KMS-11 (cell line): ENCODE measurements around the gene SCUBE1.

Experiments used
- H2AFZ ChIP-seq: fragments of 200-600 bp; sonication (generic); 2 replicates; pipeline ENCODE4 v1.6.1; 2016; ENCODE audit warnings: antibody characterized with exemption, mixed run types, low read depth
- H3K27ac ChIP-seq: fragments of 200-600 bp; sonication (generic); 2 replicates; pipeline ENCODE4 v1.6.1; 2016; ENCODE audit warnings: mild to moderate bottlenecking, mixed run types
- H3K27me3 ChIP-seq: fragments of 200-600 bp; sonication (generic); 2 replicates; pipeline ENCODE4 v1.6.1; 2017; ENCODE audit warnings: mild to moderate bottlenecking, low read depth, mixed run types, moderate library complexity; ENCODE audit not compliant: insufficient read depth
- H3K36me3 ChIP-seq: fragments of 200-600 bp; sonication (generic); 2 replicates; pipeline ENCODE4 v1.6.1; 2017; ENCODE audit warnings: mild to moderate bottlenecking, mixed run types; ENCODE audit not compliant: insufficient read depth
- H3K4me1 ChIP-seq: fragments of 200-600 bp; sonication (generic); 2 replicates; pipeline ENCODE4 v1.6.1; 2016; ENCODE audit warnings: mild to moderate bottlenecking, low read depth, mixed run types; ENCODE audit not compliant: poor library complexity, severe bottlenecking
- H3K4me2 ChIP-seq: fragments of 200-600 bp; sonication (generic); 2 replicates; pipeline ENCODE4 v1.7.0; 2016; ENCODE audit warnings: mild to moderate bottlenecking, mixed run types
- H3K4me3 ChIP-seq: fragments of 200-600 bp; sonication (generic); IDR thresholded peaks from 2 replicates; pipeline ENCODE4 v1.6.1; 2017; ENCODE audit warnings: low read depth, low read length, mixed read lengths; ENCODE audit not compliant: insufficient read depth
- H3K79me2 ChIP-seq: fragments of 200-600 bp; sonication (generic); 2 replicates; pipeline ENCODE4 v1.6.1; 2016; ENCODE audit warnings: low read depth, mixed run types; ENCODE audit not compliant: insufficient read depth
- H3K9ac ChIP-seq: fragments of 200-600 bp; sonication (generic); 2 replicates; pipeline ENCODE4 v1.6.1; 2016; ENCODE audit warnings: mild to moderate bottlenecking, mixed run types
- H4K20me1 ChIP-seq: fragments of 200-600 bp; sonication (generic); 2 replicates; pipeline ENCODE4 v1.6.1; 2016; ENCODE audit warnings: mild to moderate bottlenecking, mixed run types; ENCODE audit not compliant: insufficient read depth
- TF ChIP-seq, protein P1 (sequence below): fragments of 200-600 bp; sonication (generic); conservative IDR thresholded peaks from 2 replicates; pipeline ENCODE4 v1.6.1; 2017; ENCODE audit warnings: low read depth, mild to moderate bottlenecking, antibody characterized with exemption, low read length, moderate library complexity, mixed read lengths

SCUBE1 gene

DNA sequence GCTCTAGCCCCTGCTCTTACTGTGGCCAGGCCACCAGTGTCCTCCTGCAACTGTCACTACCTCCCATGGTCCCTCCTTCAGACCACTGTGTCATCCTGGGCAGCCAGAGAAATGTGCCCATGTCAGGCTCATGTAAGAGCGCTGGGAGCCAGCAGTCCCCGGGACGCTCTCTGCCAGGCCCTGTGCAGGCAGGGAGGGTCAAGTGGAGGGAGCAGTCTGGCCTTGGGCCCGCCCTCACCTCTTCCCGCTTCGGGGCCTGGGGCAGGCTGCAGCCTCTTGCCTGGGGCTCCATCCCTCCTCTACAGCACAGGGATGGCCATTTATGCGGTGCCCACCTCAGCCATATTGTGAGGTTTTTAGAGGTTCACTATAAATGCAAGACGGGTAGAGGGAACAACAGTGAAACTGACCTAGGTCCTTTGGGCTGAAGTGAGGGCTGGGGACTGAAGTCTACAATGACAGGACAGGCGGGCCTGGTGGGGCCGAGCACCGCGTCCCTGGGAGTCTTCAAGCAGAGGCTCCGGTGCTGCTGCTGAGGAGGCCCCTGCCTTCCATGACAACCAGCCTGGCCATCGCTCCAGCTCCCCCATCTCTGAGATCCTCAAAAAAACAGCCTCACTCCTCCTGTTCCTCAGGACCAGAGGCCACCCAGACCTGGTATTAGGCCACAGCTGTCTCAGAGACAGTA is 101.3 kb downstream of the SCUBE1 start:
- no peaks in the 10 kb centered on the region for H3K4me1 ChIP-seq
- no peaks in the 10 kb centered on the region for H4K20me1 ChIP-seq
- TF ChIP-seq, protein P1, sequence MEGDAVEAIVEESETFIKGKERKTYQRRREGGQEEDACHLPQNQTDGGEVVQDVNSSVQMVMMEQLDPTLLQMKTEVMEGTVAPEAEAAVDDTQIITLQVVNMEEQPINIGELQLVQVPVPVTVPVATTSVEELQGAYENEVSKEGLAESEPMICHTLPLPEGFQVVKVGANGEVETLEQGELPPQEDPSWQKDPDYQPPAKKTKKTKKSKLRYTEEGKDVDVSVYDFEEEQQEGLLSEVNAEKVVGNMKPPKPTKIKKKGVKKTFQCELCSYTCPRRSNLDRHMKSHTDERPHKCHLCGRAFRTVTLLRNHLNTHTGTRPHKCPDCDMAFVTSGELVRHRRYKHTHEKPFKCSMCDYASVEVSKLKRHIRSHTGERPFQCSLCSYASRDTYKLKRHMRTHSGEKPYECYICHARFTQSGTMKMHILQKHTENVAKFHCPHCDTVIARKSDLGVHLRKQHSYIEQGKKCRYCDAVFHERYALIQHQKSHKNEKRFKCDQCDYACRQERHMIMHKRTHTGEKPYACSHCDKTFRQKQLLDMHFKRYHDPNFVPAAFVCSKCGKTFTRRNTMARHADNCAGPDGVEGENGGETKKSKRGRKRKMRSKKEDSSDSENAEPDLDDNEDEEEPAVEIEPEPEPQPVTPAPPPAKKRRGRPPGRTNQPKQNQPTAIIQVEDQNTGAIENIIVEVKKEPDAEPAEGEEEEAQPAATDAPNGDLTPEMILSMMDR: no peak
- H3K9ac ChIP-seq: no peak overlapping the region
- no peaks in the 10 kb centered on the region for H3K36me3 ChIP-seq
- no peak overlapping the region for H3K4me2 ChIP-seq
- H3K27me3 ChIP-seq: peaks cover 8% of the 10 kb centered on the region; the same call in 1 of the 2 replicates
- H3K79me2 ChIP-seq: no peaks in the 10 kb centered on the region
- H3K4me3 ChIP-seq: no peak overlapping the region
- no peak overlapping the region for H3K27ac ChIP-seq
- no peak overlapping the region for H2AFZ ChIP-seq

DNA sequence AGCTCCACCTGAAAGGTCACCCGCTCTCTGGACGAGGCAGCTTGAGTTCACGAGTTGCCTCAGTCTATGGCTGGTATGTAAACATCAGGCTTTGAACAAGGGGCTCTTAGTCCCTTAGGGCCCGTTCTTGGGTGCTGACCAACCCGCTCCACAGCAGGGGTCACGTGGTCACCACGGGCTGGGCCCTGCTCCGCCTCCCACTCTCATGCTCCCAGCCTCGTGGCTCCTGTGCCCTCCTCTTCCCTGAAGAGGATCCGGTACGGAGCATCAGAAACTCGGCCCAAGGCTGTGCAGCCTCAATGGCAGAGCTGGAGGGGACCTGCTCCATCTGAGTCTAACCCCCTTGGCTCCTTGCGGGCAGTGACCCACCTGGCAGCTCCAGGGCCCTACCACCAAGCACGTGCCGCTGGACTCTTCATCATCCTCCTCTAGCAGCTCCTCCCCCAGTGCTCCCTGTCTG is 102.0 kb downstream of the SCUBE1 start:
- TF ChIP-seq, protein P1: no peak
- Histone ChIP-seq H3K9ac (no peak overlapping the region), H3K4me1 (no peaks in the 10 kb centered on the region), H3K27me3 (peaks cover 8% of the 10 kb centered on the region; the same call in 1 of the 2 replicates), H3K4me2 (no peak overlapping the region), H3K36me3 (no peaks in the 10 kb centered on the region), H3K79me2 (no peaks in the 10 kb centered on the region), H3K27ac (no peak overlapping the region), H4K20me1 (no peaks in the 10 kb centered on the region), H3K4me3 (no peak overlapping the region), H2AFZ (no peak overlapping the region)

GRCh38 chr22:43240614-43241013 is 102.6 kb downstream of the SCUBE1 start:
- no peak overlapping the region for H3K9ac ChIP-seq
- H3K4me3 ChIP-seq: no peak overlapping the region
- no peak overlapping the region for H2AFZ ChIP-seq
- no peak overlapping the region for H3K27ac ChIP-seq
- H3K4me2 ChIP-seq: no peak overlapping the region
- H3K36me3 ChIP-seq: no peaks in the 10 kb centered on the region
- peaks cover 10% of the 10 kb centered on the region; the same call in 1 of the 2 replicates for H3K27me3 ChIP-seq
- H3K4me1 ChIP-seq: no peaks in the 10 kb centered on the region
- H3K79me2 ChIP-seq: no peaks in the 10 kb centered on the region
- TF ChIP-seq, protein P1: no peak
- no peaks in the 10 kb centered on the region for H4K20me1 ChIP-seq

- Histone ChIP-seq H3K9ac (no peak overlapping the region), H3K4me2 (no peak overlapping the region), H2AFZ (no peak overlapping the region), H3K79me2 (no peaks in the 10 kb centered on the region), H3K36me3 (no peaks in the 10 kb centered on the region), H4K20me1 (no peaks in the 10 kb centered on the region), H3K4me1 (no peaks in the 10 kb centered on the region), H3K27me3 (peaks cover 11% of the 10 kb centered on the region; the same call in 1 of the 2 replicates), H3K27ac (no peak overlapping the region), H3K4me3 (no peak overlapping the region)
- TF ChIP-seq, protein P1: no peak
These were observed 103.2 kb downstream of the SCUBE1 start for GRCh38 chr22:43239956-43240355.
